Measurements from ENCODE around the gene BPIFB1. TPM values are rescaled to one million over a fixed set of nuclear protein-coding genes. Genes with fewer than 3 reads are reported as not detected.

Gene BPIFB1
- total RNA-seq, 2 donors from 2014 or later = not detected

- Histone ChIP-seq H3K36me3 (replicated peaks in 1 of 2; ENCODE audit: insufficient read depth in 1 of 2, low read depth in 2 of 2) (no peaks in the 10 kb centered on the region), H3K27me3 (no peaks in the 10 kb centered on the region), H3K27ac (no peak overlapping the region), H3K9me3 (no peaks in the 10 kb centered on the region), H3K4me1 (no peaks in the 10 kb centered on the region), H3K4me3 (no peak overlapping the region)
- intact Hi-C loops (cut with DNase I) = no loop called here
- DNase-seq = no peak
- ATAC-seq = no peak
- 70 to 77% methylated on average over 5 of the region's 5 CpGs for WGBS, 2 donors
- TF ChIP-seq CTCF (IDR thresholded peaks at IDR 0.05) (no peak), POLR2A (IDR thresholded peaks at IDR 0.05) (no peak)
Observed at GRCh38 chr20:33338467-33339258, 55.6 kb downstream of the BPIFB1 start.

- no peaks in the 10 kb centered on the region for H3K27me3 ChIP-seq
- TF ChIP-seq POLR2A (IDR thresholded peaks at IDR 0.05) (no peak), CTCF (IDR thresholded peaks at IDR 0.05) (no peak)
- H3K9me3 ChIP-seq = no peaks in the 10 kb centered on the region
- 47 to 68% methylated on average over 5 to 8 of the region's 8 CpGs for WGBS, 2 donors
- H3K27ac ChIP-seq = no peak overlapping the region
- DNase-seq (no peak), ATAC-seq (no peak)
- no peaks in the 10 kb centered on the region for H3K4me1 ChIP-seq
- H3K4me3 ChIP-seq = no peak overlapping the region
- no peaks in the 10 kb centered on the region for H3K36me3 ChIP-seq (replicated peaks in 1 of 2; ENCODE audit: insufficient read depth in 1 of 2, low read depth in 2 of 2)
- intact Hi-C loops (cut with DNase I) = no loop called here
Observed at GRCh38 chr20:33339515-33340058, 56.6 kb downstream of the BPIFB1 start.

GRCh38 chr20:33343521-33343920 lies 60.5 kb downstream of the BPIFB1 start:
- H3K4me1 ChIP-seq = no peaks in the 10 kb centered on the region
- intact Hi-C loops (cut with DNase I) = no loop called here
- TF ChIP-seq POLR2A (IDR thresholded peaks at IDR 0.05) = no peak
- TF ChIP-seq CTCF (IDR thresholded peaks at IDR 0.05) = no peak
- no peaks in the 10 kb centered on the region for H3K36me3 ChIP-seq (replicated peaks in 1 of 2; ENCODE audit: insufficient read depth in 1 of 2, low read depth in 2 of 2)
- no peak overlapping the region for H3K4me3 ChIP-seq
- no peaks in the 10 kb centered on the region for H3K9me3 ChIP-seq
- H3K27ac ChIP-seq = no peak overlapping the region
- 85 to 89% methylated on average over 4 of the region's 4 CpGs for WGBS, 2 donors
- no peaks in the 10 kb centered on the region for H3K27me3 ChIP-seq
- no peak for ATAC-seq
- DNase-seq = no peak

- H3K36me3 ChIP-seq (replicated peaks in 1 of 2; ENCODE audit: insufficient read depth in 1 of 2, low read depth in 2 of 2) = no peaks in the 10 kb centered on the region
- no peak overlapping the region for H3K4me3 ChIP-seq
- no peak for TF ChIP-seq CTCF (IDR thresholded peaks at IDR 0.05)
- no peak for TF ChIP-seq POLR2A (IDR thresholded peaks at IDR 0.05)
- intact Hi-C loops (cut with DNase I) = no loop called here
- H3K4me1 ChIP-seq = no peaks in the 10 kb centered on the region
- H3K9me3 ChIP-seq = no peaks in the 10 kb centered on the region
- H3K27me3 ChIP-seq = no peaks in the 10 kb centered on the region
- no peak overlapping the region for H3K27ac ChIP-seq
- DNase-seq = no peak
- 68 to 69% methylated on average over 9 of the region's 9 CpGs for WGBS, 2 donors
- ATAC-seq = no peak
Observed at GRCh38 chr20:33345342-33345741, 62.3 kb downstream of the BPIFB1 start.
